HG02938 (cell line): ENCODE measurements around the gene NPIPB8.
"Not testable (repeated sequence)": the region's sequence is repeated elsewhere in the genome, so short reads cannot be mapped to it uniquely, and the experiment has no call there.

Source experiments
- ATAC-seq: cut with Tn5 transposase; IDR thresholded peaks from one replicate; pipeline ENCODE4 v1.9.1; 2021; ENCODE audit warnings: mild to moderate bottlenecking, moderate library complexity; ENCODE audit not compliant: unreplicated experiment

Gene NPIPB8

DNA sequence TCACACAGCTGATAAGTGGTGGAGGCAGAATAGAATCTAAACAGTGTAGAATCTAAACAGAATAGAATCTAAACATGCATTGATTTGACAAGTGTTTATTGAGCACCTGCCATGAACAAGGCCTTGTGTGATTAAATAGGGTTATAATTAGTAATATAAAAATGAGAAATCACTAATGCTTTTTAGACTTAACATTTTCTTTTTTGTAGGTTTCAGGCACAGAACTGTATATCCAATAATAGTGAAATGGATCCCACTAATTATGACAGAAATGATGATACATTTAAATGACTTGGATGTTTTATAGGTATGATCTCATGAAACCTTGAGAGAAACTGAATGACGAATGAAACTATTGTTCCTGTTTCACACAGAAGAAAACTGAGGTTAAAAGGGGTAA, at the start of gene NPIPB8:
Gene NPIPB8, plus strand, starts transcription at position 301 of the 400 bp plus-strand sequence. CDS start 296 bp downstream, outside the sequence.
- ATAC-seq = not testable (repeated sequence)

DNA sequence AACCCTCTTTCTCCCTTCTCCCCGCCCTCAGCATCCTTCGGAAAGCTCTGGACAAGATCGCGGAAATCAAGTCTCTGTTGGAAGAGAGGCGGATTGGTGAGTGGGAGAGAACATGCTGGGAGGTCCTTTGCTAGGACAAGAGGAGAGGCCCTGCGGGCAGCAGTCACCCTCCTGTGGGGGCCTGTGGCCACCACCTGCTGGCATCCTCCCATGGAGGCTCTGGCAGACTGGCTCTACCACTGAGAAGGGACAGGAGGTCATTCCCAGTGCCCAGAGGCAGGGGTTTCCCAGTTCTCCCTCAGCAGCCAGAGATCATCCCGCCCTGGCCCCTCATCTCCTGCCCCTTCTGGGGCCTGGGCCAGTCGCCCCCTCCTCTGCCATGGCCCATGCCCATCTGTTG, 48.8 kb upstream of the NPIPB8 start:
- no peak for ATAC-seq

DNA sequence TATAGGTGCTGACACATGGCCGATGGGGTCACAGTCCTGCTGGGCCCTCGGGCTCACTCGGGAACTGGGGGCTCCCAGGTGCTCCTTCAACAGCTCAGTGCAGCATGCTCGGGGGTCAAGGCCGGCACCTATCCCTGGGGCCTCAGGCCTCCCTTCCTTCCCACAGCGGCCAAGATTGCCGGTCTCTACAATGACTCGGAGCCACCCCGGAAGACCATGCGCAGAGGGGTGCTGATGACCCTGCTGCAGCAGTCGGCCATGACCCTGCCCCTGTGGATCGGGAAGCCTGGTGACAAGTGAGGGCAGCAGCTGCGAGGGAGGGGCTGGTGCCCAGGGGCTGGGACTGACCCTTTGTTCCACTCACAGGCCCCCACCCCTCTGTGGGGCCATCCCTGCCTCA, 47.9 kb upstream of the NPIPB8 start:
- ATAC-seq = no peak

DNA sequence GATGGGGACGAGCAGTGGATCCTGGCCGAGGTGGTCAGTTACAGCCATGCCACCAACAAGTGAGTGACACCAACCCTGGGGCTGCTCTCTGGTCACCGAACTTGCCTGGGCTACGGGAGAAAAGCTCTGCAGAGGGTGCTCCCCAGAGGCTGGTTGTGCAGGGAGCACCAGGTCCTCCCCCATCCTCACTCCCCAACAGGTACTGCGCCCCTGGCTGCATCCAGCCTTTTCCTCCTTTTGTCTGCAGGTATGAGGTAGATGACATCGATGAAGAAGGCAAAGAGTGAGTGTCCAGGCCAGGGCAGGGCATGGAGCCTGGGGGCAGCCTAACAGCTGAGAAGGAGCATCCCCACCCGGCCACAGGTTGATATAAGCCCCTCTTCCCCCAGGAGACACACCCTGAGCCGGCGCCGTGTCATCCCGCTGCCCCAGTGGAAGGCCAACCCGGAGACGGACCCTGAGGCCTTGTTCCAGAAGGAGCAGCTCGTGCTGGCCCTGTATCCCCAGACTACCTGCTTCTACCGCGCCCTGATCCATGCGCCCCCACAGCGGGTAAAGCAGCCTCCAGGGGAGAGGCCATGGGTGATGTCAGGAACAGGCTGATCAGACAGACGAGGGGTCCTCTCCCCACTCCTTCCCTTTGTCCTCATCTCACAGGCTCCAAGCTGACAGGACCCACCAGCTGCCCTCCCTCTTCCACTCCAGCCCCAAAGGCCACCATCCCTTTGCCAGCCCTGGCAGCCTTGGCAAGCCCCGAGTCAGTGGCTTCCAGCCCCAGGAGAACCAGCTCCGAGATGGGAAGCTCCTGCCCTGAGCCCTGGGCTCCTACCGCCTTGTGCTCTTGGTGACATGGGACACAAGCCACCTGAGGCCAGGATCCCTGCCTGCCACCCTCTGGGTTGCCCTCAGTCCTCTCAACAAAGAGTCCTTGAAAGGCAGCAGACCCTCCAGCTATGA, 47.2 kb upstream of the NPIPB8 start:
- ATAC-seq = no peak

DNA sequence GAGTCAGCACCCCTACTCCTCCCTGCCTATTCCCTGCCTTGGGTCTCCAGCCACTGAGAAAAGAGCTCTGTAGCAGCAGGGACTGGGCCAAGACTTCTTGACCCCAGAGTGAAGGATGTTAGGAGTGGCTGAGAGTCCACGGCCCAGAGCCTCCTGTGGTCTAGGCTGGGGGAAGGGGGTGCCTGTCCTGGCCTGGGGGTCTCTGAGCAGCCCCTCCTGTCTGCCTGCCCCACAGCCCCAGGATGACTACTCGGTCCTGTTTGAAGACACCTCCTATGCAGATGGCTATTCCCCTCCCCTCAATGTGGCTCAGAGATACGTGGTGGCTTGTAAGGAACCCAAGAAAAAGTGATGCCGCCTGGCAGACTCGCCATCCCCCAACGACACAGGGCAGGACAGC, 46.5 kb upstream of the NPIPB8 start:
- ATAC-seq = no peak

DNA sequence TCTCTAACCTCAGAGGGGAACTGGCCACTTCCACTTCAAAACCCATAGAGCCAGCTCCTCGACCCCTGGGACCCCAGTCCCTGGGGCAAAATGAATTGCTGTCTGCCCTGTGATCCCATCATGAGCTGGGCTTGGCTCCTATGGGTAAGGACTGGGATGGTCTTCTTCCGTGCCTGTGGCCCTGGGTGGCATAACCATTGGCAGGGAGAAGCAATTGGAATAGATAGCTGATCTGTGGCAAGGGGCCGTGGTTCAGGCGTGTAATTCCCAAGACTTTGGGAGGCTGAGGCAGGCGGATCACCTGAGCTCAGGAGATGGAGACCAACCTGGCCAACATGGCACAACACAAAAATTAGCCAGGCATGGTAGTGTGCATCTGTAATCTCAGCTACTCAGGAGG, 45.4 kb upstream of the NPIPB8 start:
- no peak for ATAC-seq

DNA sequence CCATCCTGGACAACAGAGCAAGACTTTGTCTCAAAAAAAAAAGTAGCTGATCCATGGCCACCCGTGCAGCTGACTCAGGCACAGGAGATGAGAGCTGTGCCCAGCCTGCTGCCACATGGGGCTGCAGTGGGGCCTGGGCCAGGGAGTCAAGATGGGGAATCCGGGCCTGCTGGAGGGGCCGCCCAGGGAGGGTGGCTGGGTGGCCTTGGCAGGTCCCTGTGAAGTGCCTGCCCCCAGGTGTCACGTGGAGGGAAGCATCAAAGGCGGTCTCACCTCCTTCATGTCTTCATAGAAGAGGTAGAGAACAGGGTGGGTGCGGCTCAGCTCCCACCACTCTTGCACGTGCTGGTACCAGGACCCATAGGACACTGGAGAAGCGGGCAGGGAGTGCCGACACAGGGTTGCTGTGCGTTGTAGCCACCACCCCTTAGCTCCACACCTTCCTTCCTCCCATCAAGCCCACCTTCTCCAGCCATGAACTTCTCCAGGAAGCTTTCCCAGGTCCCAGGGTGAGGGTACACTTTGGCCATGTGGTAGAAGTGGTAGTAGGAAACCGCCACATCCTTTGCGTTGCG, 44.8 kb upstream of the NPIPB8 start:
- no peak for ATAC-seq

DNA sequence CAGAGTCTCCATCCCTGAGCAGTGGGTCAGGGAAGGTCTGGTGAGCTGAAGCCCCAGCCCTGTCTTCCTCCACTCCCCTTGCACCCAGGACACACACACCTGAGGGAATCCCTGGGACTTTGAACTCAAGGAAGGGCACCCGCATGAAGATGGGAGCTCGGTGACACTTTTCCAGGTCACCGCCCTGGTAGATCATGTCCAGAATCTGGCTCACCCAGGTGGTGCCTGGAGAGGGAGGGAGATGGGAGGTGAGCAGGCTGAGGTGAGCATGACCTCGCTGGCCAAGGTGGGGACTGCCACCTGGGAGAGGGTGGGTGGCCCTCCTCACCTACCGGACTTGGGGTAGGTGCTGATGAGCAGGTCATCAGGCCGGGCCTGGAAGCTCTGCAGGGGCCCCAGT, 42.4 kb upstream of the NPIPB8 start:
- not testable (repeated sequence) for ATAC-seq

DNA sequence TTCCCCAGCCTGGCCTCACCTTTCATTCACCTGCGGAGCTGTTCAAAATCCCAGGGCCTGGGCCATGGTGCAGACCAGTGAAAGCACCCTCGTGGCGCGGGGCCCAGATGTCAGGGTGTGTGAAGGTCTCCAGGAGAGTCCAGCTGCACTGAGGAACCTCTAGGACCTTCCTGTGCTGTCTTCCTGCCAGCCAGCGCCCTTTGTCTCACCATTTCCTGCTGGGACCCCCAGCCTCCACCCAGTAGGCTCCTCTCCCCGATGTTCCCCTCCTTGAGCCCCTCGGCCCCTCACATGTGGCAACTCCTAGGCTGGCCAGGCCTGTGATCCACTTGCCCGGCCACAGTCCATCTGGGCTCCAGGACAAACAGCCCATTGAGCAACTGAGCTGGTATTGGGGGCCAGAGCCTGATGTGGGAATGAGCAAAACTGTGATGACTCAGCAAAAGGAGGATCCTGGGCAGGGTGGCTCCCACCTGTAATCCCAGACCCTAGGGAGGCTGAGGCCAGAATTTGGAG, 41.7 kb upstream of the NPIPB8 start:
- no peak for ATAC-seq

DNA sequence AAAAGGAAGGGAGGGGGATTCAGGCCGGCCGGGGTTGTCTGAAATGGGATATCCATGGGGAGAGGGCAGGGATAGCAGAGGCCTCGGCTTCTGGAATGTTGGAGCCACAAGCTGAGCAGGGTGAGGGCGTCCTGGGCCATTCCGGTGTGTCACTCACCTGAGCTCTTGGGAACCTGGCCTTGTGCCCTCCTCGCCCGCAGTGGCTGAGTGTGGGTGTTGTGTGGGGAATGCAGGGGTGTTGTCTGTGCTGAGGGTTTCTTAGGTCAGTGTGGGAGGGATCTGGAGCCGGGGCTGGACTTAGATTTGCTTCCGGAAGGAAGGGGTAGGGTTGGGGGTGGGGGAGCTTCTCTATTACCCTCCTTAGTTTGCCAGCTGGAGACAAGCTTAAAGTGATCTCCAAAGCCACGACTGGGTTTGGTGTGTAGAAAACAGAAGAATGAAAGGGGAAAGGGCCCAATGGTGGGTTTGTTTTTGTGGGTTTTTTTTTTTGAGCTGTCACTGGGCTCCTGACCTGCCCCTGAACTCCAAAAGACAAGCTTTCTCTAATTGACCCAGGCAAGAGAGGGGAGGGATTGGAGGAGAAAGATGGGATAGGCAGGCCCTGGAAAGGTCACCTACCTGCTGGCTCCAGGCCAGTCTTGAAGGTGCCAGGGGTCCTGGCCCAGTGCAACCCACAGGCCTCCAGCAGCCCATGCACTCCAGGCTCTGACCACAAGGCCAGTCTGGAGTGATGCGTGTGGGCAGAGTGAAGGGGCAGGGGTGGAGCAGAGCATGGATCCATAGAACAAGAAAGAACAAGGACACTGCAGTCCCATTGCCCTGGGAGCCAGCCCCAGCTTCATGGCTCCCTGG, 40.8 kb upstream of the NPIPB8 start, which contains the start of gene SULT1A2:
Gene SULT1A2, minus strand, starts transcription at position 211 of the 852 bp plus-strand sequence. CDS start 1,120 bp downstream, outside the sequence.
- ATAC-seq = no peak

DNA sequence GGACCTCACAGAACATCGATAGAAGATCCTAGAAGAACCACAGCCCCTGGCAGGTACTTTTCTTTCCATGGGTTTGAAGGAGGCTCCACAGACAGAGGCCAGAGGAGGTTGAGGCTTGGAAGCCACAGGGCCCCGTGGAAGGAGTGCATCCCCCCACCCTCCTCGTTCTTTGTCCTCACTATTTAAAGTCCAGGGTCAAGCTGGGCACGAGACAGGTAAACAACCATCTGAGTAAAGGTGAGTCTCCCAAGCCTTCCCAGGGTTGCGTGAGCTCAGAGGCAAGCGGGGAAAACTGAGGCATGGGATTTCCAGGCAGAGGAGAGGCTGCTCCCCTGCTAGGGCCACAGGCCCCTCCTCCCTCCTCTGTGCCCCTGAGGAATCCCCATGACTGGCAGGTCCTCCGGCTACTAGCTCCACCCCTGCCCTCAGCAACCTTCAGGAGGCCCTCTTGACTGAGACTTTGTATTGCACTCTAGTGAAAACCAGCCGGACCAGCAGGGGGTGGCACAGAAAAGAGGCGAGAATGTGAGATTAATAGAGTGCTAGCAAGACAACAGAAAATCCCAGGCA, 40.1 kb upstream of the NPIPB8 start:
- no peak for ATAC-seq

DNA sequence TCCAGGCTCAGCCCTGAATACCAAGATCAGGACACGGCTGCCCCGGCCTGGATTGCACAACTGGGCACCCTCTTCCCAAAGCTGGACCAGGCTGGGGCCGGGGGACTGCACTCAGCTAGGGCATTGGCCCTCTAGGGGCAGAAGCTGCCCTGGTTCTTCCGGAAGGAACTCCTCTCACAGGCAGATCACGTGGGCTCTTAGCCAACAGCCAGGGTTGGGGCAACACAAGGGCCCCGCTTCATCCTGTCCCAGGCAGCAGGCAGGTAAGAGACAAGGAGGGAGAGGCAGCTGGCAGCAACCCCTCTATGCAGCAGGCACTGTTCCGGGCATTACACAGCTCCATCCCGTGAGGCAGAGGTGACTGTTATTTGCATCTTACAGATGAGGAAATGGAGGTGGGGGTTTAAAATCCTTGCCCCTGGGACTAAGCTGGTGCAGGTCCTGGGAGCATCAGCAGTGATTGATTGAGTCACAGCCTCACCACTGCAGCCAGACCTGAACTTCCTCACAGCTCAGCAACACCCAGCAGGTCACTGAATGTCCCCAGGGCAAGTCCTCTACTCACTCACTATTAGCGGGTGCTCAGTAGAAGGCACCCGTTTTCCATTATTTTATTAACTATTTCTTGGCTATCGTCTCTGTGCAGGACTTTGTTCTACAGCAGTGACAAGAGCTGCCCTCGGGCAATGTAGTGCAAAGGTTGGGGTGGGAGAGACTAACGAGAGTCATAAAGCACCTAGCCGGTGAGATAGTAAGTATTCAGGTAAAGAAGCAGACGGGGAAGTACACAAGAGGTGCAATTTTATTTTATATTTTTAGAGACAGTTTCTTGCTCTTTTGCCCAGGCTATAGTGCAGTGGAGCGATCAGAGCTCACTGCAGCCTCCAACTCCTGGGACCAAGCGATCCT, 38.2 kb upstream of the NPIPB8 start:
- not testable (repeated sequence) for ATAC-seq

DNA sequence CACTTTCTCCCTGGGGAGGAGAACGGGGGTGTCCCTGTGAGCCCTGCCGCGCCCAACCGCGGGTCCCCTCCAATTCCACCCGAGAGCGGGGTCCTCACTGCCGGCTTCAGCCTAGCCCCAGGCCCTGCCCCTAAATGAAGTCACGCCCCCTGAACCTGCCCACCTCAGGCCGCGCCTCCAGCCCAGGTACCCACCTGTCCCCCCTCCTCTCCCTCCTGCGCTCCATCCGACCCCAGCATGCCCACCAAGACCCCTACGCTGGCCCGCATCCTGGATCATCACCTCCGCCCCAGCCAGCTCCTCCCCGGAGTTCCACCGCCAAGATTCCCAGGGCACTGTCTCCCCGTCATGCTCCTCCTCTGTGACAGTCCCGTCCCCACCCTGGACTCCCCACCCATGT, 36.9 kb upstream of the NPIPB8 start:
- not testable (repeated sequence) for ATAC-seq

DNA sequence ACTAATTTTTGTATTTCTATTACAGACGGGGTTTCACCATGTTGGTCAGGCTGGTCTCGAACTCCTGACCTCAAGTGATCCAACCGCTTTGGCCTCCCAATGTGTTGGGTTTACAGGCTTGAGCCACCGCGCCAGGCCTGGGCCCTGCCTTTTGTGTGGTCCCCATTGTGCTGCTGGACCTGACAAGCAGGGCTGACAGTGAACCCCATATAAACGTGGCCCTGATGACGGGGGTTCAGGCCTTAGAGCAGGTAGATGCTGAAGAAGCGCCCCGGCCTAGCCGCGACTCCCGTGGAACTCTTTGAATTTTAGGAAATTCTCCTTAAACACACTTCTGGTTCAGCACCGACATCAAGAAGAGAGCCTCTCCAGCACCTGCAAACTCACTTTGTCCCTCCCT, 36.3 kb upstream of the NPIPB8 start:
- ATAC-seq = not testable (repeated sequence)

DNA sequence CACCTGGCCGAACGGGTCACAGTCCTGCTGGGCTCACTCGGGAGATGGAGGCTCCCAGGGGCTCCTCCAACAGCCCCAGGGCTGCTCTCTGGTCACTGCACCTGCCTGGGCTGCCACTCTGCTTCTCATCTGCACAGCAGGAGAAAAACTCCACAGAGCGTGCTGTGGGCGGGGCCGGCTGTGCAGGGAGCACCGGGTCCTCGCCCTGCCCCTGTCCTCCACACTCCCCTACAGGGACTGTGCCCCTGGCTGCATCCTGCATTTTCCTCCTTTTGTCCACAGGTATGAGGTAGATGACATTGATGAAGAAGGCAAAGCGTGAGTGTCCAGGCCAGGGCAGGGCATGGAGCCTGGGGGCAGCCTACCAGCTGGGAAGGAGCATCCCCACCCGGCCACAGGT, 35.8 kb upstream of the NPIPB8 start:
- ATAC-seq = not testable (repeated sequence)

DNA sequence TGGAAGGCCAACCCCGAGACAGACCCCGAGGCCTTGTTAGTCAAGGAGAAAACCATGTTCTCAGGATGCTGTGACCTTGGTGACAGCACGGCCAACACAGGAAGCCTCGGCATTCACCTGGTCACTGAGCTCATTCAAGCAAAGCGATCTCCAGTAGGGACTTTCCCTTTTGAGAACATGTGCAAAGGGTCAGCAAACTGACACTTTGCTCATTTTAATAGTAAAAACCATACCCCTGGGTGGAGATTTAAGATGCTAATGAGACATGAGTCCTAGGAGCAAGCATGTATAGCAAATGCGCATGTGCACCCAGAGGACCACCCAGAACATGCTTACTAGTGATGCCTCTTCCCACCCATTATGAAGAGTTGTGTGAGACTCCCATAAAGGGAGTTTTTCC, 35.3 kb upstream of the NPIPB8 start:
- no peak for ATAC-seq

DNA sequence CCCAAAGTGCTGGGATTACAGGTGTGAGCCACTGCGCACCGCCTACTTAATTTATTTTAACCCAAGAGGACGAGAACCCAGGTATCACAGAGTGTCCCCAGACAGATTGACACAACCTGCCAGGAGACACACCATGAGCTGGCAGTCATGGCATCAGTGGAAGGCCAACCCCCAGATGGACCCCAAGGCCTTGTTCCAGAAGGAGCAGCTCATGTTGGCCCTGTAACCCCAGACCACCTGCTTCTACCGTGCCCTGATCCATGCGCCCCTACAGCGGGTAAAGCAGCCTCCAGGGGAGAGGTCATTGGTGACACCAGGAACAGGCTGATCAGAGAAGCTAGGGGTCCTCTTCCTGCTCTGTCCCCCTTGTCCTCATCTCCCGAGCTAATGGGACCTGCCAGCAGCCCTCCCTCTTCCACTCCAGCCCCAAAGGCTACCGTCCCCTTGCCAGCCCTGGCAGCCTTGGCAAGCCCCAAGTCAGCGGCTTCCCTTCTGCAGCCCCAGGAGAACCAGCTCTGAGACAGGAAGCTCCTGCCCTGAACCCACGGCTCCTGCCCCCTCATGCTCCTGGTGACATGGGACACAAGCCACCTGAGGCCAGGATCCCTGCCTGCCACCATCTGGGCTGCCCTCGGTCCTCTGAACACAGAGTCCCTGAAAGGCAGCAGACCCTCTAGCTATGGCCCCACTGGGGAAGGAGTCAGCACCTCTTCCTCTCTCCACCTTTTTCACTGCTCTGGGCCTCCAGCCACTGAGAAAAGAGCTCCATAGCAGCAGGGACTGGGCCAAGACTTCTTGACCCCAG, 34.3 kb upstream of the NPIPB8 start:
- no peak for ATAC-seq

DNA sequence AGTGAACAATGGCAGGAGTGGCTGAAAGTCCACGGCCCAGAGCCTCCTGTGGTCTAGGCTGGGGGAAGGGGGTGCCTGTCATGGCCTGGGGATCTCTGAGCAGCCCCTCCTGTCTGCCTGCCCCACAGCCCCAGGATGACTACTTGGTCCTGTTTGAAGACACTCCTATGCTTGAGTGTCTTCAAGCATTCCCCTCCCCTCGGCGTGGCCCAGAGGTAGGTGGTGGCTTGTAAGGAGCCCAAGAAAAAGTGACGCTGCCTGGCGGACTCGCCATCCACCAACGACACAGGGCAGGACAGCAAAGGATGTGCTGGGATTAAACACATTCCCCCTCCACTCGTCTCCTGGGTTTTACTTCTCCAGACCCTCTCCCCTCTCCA, 33.7 kb upstream of the NPIPB8 start:
- no peak for ATAC-seq
